Brain pericyte (primary cell): ENCODE data around the gene MRFAP1L1.

Experiments used
- DNase-seq: peaks from one replicate; pipeline ENCODE4 v3.0.0-alpha.2; 2012; ENCODE audit warnings: low read depth, low spot score

The MRFAP1L1 gene

GRCh38 chr4:6716018-6716911 lies 6.6 kb upstream of the MRFAP1L1 start, which contains the start of gene BLOC1S4:
Gene BLOC1S4, plus strand, starts transcription at chr4:6716174. Its CDS starts 36 bp downstream, at chr4:6716210.
- peak; percentile 54 for DNase-seq

DNA sequence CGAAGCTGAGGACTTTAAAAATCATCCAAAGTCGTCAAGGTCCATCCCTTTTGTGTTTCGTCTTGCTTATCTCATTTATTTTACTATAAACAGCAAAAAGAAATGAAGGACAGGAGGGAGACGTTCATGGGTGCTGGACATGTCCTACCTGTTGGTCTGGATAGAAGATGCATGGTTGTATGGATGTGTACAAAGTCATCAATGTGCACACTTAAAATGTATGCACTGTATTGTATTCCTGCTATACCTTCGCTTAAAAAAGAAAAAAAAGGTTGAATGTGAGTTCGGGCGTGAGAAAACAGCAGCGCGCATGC lies 6.0 kb upstream of the MRFAP1L1 start:
- no peak for DNase-seq

- DNase-seq, result no peak
These were observed 5.3 kb upstream of the MRFAP1L1 start for GRCh38 chr4:6714954-6715353.

- no peak for DNase-seq
These were observed 1.3 kb upstream of the MRFAP1L1 start for GRCh38 chr4:6710996-6711395.

- no peak for DNase-seq
These were observed 617 bp upstream of the MRFAP1L1 start for GRCh38 chr4:6710282-6710681.

DNA sequence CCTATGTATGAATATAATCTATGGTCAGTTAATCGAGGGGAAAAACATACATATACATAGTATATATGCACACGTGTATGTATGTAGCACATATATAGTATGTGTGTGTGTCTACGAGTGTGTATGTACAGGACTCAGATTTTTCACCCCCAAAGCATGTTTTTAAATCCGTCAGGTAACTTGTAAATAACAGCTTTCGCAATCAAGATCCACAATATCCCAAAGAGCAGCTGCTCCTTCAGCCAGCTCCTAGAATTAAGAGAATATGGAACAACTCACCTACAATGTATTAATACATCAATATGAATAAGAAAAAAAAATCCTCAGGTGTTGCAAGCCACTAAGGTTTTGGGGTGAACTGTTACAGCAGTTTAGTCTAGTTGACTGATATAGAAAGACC lies 3.5 kb downstream of the MRFAP1L1 start:
- no peak for DNase-seq

- DNase-seq, result no peak
These were observed 4.0 kb downstream of the MRFAP1L1 start for GRCh38 chr4:6705646-6706045.

DNA sequence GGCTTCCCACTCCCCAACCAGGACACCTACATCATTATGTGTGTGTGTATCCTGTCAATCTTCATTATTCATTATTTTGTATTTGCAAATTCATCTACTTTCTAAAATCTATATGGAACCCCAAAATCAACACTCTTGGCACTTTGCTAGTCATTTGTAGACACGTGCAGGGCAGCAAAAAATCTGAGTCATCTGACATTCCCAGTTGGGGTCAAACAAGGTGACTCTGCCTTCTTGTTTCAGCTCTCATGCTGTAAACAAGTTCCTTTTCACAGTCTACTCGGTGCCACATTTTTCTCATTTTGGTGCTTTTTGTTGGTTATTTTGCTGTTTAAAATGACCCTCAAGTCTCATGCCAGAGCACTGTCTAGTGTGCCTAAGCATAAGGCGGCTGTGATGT lies 5.9 kb downstream of the MRFAP1L1 start:
- no peak for DNase-seq

GRCh38 chr4:6702761-6703160 lies 6.9 kb downstream of the MRFAP1L1 start:
- DNase-seq, result no peak

GRCh38 chr4:6701371-6701770 lies 8.3 kb downstream of the MRFAP1L1 start:
- no peak for DNase-seq

- DNase-seq, result no peak
These were observed 9.8 kb downstream of the MRFAP1L1 start for GRCh38 chr4:6699903-6700302.

GRCh38 chr4:6699388-6699787 lies 10.3 kb downstream of the MRFAP1L1 start:
- DNase-seq, result no peak

DNA sequence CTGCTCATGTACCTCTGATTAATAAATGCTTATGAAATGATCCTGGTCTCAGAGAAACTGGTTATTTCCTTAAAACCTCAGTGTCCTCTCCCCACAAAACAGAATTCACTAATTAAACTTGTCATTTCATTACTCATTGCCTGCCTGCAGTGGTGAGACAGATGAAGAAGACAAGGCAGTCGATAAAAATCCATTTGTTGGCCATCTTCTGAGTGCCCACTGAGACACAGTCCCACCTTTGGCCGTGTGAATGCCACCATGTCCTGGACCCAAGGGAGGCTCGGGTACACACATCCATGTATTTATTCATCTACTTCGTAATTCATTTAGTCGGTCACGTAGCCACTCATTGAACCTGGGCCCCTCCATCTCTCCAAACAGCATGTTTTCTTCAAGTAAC lies 12.5 kb downstream of the MRFAP1L1 start:
- DNase-seq, result no peak

DNA sequence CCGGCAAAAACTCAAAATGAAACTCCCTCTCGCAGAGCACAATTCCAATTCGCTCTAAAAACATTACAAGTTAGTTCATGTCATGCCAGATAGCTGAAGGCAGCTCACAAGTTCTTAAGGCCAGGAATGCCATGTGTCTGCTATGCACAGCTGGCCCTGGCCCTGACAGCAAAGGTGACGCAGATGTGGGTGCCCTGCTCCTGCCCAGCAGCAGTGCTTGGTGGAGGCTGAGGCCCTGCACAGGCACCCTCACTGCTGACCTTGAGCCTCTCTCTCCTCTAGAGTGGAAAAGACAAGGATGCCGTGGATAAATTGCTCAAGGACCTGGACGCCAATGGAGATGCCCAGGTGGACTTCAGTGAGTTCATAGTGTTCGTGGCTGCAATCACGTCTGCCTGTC lies 13.1 kb downstream of the MRFAP1L1 start:
- no peak for DNase-seq

GRCh38 chr4:6695660-6696610 lies 13.7 kb downstream of the MRFAP1L1 start:
- DNase-seq, result no peak

- no peak for DNase-seq
These were observed 15.3 kb downstream of the MRFAP1L1 start for GRCh38 chr4:6694177-6694901.

GRCh38 chr4:6693231-6694176 lies 16.2 kb downstream of the MRFAP1L1 start, which contains the start of gene S100P:
Gene S100P, plus strand, starts transcription at chr4:6693878. Its CDS starts 55 bp downstream, at chr4:6693933.
- DNase-seq, result no peak

DNA sequence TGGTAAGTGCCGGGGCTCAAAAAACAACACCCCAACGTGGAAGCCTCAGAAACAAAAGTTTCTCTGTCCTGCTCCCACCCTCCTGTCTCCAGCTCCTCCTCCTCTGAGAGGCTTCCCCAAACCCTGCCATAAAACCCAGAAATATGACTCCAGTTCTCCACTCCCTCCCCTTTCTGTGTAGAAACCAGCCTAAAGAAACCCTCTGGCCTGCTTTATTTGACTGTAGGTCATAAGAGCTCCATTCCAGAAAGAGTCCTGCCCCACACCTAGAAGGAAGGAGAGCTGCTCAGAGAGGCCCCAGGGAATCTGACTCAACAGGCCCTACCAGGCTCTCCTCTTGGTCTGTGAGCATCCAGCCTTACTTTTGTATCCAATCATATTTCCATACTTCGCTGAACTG lies 16.9 kb downstream of the MRFAP1L1 start:
- no peak for DNase-seq

GRCh38 chr4:6692379-6692778 lies 17.3 kb downstream of the MRFAP1L1 start:
- DNase-seq, result no peak

- DNase-seq, result no peak
These were observed 20.1 kb downstream of the MRFAP1L1 start for GRCh38 chr4:6689506-6689960.
